ENCODE measurements around the gene TTC4. TPM values are rescaled to one million over a fixed set of nuclear protein-coding genes. Genes with fewer than 3 reads are reported as not detected.

Gene TTC4
- total RNA-seq, 8 experiments from 2014 or later, result 22.2 to 38.2 (median 27.3) TPM

DNA sequence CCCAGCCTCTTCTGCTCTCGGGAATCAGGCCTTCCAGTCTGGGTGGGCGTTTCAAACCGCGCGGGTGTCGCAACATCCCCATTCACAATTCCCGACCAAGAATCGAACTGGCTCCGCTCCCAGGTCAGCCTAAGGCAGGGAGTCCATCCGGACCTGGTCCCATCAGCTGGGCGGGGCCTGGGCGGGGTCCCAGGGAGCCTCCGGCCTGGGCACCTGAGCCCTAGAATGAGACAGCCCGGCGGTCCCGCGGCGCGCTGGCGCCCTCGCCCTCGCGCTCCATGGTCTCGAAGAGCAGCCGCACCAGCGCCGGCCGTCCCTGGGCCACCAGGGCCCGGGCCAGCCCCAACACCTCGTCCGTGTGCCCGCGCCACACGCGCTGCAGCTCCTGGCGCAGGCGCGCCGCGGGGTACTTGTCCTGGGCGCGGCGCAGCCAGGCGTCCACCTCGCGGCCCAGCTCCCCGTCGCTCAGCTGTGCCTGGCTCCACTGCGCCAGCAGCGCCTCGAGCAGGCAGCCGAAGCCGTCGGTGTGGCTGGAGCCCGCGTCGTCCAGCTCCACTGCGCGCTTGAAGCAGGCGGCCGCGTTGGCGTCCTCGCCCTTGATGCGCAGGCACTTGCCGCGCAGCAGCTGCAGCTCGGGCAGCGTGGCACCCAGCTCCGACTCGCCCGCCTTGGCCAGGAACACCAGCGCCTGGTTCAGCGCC lies 65.5 kb downstream of the TTC4 start:
- in situ Hi-C loops (cut with MboI; ENCODE audit: low pct_unique_long_range_greater_than_20kb in 2 of 9, low sequenced_read_pairs in 9 of 9, unreplicated experiment in 9 of 9), result loop anchor here in 1 of 9 experiments (25.0 kb wide), 1 partner anchor 719 kb away; the partner anchor contains the start of genes TCEANC2 and TMEM59
- ATAC-seq (replicated peaks in 6 of 8), result peak; percentile 50 to 94 (median 87)
- Histone ChIP-seq H3K4me3 (peak overlapping the region in 2 of 5 donors; percentile 3 to 6), H3K4me1 (replicated peaks in 1 of 2) (peaks cover 0 to 8% of the 10 kb centered on the region in 2 donors), H3K27ac (no peak overlapping the region)
- 0 to 93% (median 20%) methylated on average over 2 to 25 of the region's 74 CpGs; no CpG with 5 or more reads in 3 of the 10 experiments for WGBS, 10 experiments

DNA sequence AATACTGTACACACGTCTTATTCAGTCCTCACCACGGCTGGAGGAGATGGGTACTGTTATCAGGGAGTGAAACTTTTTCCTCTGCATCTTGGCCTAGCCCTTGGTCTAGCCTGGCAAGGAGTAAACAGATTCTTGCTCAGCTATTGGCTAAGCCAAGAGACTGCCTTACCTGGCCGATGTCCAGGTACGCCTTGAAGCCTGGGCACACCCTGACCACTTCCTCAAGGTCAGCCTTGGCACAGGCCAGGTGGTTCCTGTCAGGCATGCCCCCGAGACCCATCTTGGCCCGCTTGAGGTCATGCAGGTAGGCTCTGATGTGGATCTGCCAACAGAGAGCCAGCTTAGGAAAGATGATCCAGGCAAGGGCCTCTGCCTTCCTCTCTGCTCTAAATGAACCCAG lies 66.5 kb downstream of the TTC4 start:
- in situ Hi-C loops (cut with MboI; ENCODE audit: low pct_unique_long_range_greater_than_20kb in 2 of 9, low sequenced_read_pairs in 9 of 9, unreplicated experiment in 9 of 9), result loop anchor here in 1 of 9 experiments (25.0 kb wide), 1 partner anchor 720 kb away; the partner anchor contains the start of genes TCEANC2 and TMEM59
- Histone ChIP-seq H3K27ac (no peak overlapping the region), H3K4me1 (replicated peaks in 1 of 2) (peaks cover 0 to 4% of the 10 kb centered on the region in 2 donors), H3K4me3 (no peak overlapping the region)
- 37 to 100% (median 94%) methylated on average over 1 to 5 of the region's 6 CpGs; no CpG with 5 or more reads in 3 of the 10 experiments for WGBS, 10 experiments
- ATAC-seq (replicated peaks in 6 of 8), result no peak

DNA sequence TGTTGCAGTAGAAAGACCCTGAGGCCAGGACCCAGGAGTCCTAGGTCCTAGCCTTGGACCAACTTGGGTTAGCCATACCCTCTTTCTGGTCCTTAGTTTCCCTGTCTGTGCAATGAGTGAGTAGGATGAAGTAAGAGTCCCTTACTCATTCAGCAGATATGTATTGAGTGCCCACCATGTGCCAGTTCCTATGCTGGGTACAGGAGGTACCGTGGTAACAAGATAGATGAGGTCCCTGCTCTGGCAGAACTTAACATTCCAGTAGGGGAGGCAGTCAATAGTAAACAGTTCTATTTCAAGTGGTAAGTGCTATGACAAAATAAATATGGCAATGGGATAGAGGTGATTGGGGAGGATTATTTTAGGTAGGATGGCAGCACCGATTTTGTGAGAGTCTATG lies 66.9 kb downstream of the TTC4 start:
- H3K4me1 ChIP-seq (replicated peaks in 1 of 2), result no peaks in the 10 kb centered on the region
- peak in 1 of 8 experiments; percentile 37 for ATAC-seq (replicated peaks in 6 of 8)
- H3K27ac ChIP-seq, result no peak overlapping the region
- 0 to 83% (median 51%) methylated on average over 1 to 2 of the region's 2 CpGs; no CpG with 5 or more reads in 3 of the 10 experiments for WGBS, 10 experiments
- no peak overlapping the region for H3K4me3 ChIP-seq
- in situ Hi-C loops (cut with MboI; ENCODE audit: low pct_unique_long_range_greater_than_20kb in 2 of 9, low sequenced_read_pairs in 9 of 9, unreplicated experiment in 9 of 9), result loop anchor here in 1 of 9 experiments (25.0 kb wide), 1 partner anchor 720 kb away; the partner anchor contains the start of genes TCEANC2 and TMEM59

DNA sequence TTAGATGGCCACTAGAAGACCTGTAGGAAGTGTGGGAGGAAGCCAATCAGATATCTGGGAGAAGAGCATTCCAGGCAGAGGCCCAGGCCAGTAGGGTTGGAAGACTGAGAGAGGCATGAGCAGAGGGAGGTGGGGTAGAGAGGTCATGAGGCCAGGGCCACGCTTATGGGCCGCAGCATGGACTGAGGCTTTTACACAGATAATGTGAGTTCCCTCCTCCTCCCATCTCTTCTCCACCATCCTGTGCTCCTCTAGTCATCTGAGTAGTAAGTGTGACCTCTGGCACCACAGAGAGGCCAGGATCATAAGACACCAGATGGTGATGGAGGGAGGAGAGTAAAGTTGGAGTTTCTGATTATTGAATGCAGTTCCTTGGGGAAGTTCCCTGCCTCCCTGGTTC lies 68.4 kb downstream of the TTC4 start:
- H3K27ac ChIP-seq, result no peak overlapping the region
- WGBS, 10 experiments, result 7 to 83% (median 61%) methylated on average over 1 to 2 of the region's 2 CpGs; no CpG with 5 or more reads in 4 of the 10 experiments
- no peak for ATAC-seq (replicated peaks in 6 of 8)
- no peak overlapping the region for H3K4me3 ChIP-seq
- in situ Hi-C loops (cut with MboI; ENCODE audit: low pct_unique_long_range_greater_than_20kb in 2 of 9, low sequenced_read_pairs in 9 of 9, unreplicated experiment in 9 of 9), result loop anchor here in 1 of 9 experiments (25.0 kb wide), 1 partner anchor 722 kb away; the partner anchor contains the start of genes TCEANC2 and TMEM59
- H3K4me1 ChIP-seq (replicated peaks in 1 of 2), result peaks cover 6 to 11% of the 10 kb centered on the region in 2 donors

DNA sequence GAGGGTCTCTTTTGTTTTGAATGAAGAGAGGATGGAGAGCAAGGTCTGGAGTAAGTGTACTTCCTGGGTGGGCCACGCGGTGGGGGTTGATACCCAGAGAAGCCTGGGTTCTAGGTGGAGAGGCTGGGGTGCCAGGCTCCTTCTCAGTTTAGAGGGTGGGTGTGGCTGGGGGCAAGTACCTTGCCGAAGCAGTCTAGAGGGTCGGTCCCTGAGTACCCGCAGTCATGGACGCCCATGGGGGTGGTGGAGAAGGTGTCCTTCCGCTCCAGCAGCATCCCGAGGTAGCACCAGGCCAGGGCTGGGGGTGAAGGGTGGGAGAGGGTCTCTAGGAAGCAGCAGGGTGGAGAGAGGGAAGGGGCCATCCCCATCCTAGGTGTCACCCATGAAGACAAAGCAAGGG lies 71.1 kb downstream of the TTC4 start:
- no peak overlapping the region for H3K27ac ChIP-seq
- WGBS, 10 experiments, result 70 to 100% methylated on average over 2 of the region's 8 CpGs; no CpG with 5 or more reads in 8 of the 10 experiments
- H3K4me1 ChIP-seq (replicated peaks in 1 of 2), result peaks cover 6 to 18% of the 10 kb centered on the region in 2 donors
- ATAC-seq (replicated peaks in 6 of 8), result no peak
- in situ Hi-C loops (cut with MboI; ENCODE audit: low pct_unique_long_range_greater_than_20kb in 2 of 9, low sequenced_read_pairs in 9 of 9, unreplicated experiment in 9 of 9), result loop anchor here in 1 of 9 experiments (25.0 kb wide), 1 partner anchor 724 kb away; the partner anchor contains the start of genes TCEANC2 and TMEM59
- no peak overlapping the region for H3K4me3 ChIP-seq

DNA sequence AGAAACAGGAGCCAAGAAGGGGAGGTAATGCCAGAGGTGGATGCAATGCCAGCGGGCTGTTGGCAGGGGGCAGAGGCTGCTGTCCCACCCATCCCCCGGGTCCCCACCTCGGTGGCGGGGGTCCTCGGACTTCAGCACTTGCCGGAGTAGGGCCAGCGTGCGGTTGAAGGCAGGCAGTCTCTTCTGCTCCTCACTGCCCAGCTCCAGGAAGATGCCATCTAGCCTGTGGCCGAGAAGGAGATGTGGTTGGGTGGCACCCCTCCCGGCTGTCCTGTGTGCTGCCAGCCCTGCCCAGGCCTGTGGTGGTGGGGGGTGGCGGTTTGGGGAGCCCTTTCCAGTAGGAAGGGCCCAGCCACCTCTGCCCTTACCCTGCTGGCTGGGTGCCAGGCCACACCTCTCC lies 71.9 kb downstream of the TTC4 start:
- in situ Hi-C loops (cut with MboI; ENCODE audit: low pct_unique_long_range_greater_than_20kb in 2 of 9, low sequenced_read_pairs in 9 of 9, unreplicated experiment in 9 of 9), result loop anchor here in 1 of 9 experiments (25.0 kb wide), 1 partner anchor 725 kb away; the partner anchor contains the start of genes TCEANC2 and TMEM59
- no peak overlapping the region for H3K27ac ChIP-seq
- H3K4me3 ChIP-seq, result no peak overlapping the region
- 83 to 100% (median 97%) methylated on average over 1 to 7 of the region's 11 CpGs; no CpG with 5 or more reads in 7 of the 10 experiments for WGBS, 10 experiments
- peaks cover 10 to 21% of the 10 kb centered on the region in 2 donors for H3K4me1 ChIP-seq (replicated peaks in 1 of 2)
- no peak for ATAC-seq (replicated peaks in 6 of 8)

DNA sequence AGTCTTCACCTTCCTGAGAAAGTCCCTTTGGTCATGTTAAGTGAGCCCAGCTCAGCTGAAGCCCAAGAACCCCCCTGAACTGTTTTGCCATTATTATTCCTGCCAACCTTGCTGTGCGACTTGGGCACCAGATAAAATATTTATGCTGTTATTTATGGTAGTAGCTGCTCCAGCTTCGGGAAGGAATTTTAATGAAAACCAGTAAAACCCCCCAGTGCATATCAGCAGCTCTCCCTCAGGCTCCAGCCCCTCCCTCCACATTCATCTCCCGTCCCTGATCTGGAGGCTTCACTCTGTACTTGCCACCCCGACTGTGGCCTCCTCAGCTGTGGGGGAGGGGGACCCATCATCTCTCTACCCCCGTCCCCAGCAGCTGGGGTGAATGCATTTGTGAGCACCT lies 72.8 kb downstream of the TTC4 start:
- peak in 2 of 8 experiments; percentile 15 for ATAC-seq (replicated peaks in 6 of 8)
- 0 to 23% (median 21%) methylated on average over 1 to 4 of the region's 5 CpGs; no CpG with 5 or more reads in 6 of the 10 experiments for WGBS, 10 experiments
- no peak overlapping the region for H3K27ac ChIP-seq
- H3K4me1 ChIP-seq (replicated peaks in 1 of 2), result peaks cover 16 to 27% of the 10 kb centered on the region in 2 donors
- no peak overlapping the region for H3K4me3 ChIP-seq
- in situ Hi-C loops (cut with MboI; ENCODE audit: low pct_unique_long_range_greater_than_20kb in 2 of 9, low sequenced_read_pairs in 9 of 9, unreplicated experiment in 9 of 9), result loop anchor here in 1 of 9 experiments (25.0 kb wide), 1 partner anchor 726 kb away; the partner anchor contains the start of genes TCEANC2 and TMEM59

DNA sequence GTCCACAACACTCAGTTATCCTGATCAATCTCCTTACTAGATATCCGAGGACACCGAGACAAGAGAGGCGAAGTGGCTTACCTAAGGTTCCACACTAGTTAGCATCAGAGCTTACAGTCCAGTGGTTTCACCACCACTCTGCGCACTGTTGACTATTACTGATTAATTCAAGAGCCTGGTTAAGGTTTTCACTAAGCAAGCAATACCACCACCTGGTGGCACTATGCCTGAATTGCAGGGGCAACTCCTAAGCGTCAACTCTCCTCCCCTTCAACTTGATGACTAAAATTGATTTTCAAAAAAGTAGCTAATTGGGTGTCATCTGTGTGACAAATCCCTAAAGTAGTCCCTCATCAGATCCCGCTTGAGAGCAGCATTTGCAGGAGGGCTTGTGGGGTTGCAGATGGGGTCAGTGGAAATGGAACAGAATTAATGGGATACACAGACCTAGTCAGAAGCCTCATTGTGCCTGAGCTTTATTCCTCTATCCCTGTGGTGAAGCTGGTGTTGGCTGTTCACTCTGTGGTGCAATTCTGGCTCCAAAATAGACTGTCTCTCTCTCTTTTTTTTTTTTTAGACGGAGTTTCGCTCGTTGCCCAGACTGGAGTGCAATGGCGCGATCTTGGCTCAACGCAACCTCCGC lies 76.3 kb downstream of the TTC4 start:
- Histone ChIP-seq H3K27ac (no peak overlapping the region), H3K4me1 (replicated peaks in 1 of 2) (peaks cover 24 to 44% of the 10 kb centered on the region in 2 donors), H3K4me3 (no peak overlapping the region)
- ATAC-seq (replicated peaks in 6 of 8), result peak in 1 of 8 experiments; percentile 15
- in situ Hi-C loops (cut with MboI; ENCODE audit: low pct_unique_long_range_greater_than_20kb in 2 of 9, low sequenced_read_pairs in 9 of 9, unreplicated experiment in 9 of 9), result loop anchor here in 1 of 9 experiments (25.0 kb wide), 1 partner anchor 730 kb away; the partner anchor contains the start of genes TCEANC2 and TMEM59
- WGBS, 10 experiments, result 33 to 100% (median 86%) methylated on average over 1 to 13 of the region's 13 CpGs; no CpG with 5 or more reads in 2 of the 10 experiments

Other genes starting within 250 kb of the TTC4 start
- gene ACOT11, start 167.6 kb upstream of the TTC4 start, total RNA-seq, result 1 to 10 TPM in 4 of 8 experiments, under 1 TPM in 4; 0.35 to 1.9 (median 0.93) TPM
- gene FAM151A, start 92.3 kb upstream of the TTC4 start, total RNA-seq, result not detected
- gene MROH7, start 74.1 kb upstream of the TTC4 start, total RNA-seq, result 1 to 10 TPM in 2 of 8 experiments, under 1 TPM in 6; 0.05 to 2.1 (median 0.46) TPM
- gene PARS2, start 48.7 kb downstream of the TTC4 start, total RNA-seq, result 10 to 100 TPM in 2 of 8 experiments, 1 to 10 TPM in 6; 4.4 to 11.3 (median 8.4) TPM
- 1 to 10 TPM in 2 of 8 experiments, under 1 TPM in 4, not detected in 2; 0.27 to 2.4 (median 0.62) TPM for gene TTC22, start 85.5 kb downstream of the TTC4 start, total RNA-seq
- 100 to 1,000 TPM in 2 of 8 experiments, 10 to 100 TPM in 5, 1 to 10 TPM in 1; 10.0 to 155 (median 66.3) TPM for gene DHCR24, start 171.3 kb downstream of the TTC4 start, total RNA-seq

Data from motor neuron (in vitro differentiated cells).